ENCODE data around the gene CCNG1.

- TF ChIP-seq, protein P1, sequence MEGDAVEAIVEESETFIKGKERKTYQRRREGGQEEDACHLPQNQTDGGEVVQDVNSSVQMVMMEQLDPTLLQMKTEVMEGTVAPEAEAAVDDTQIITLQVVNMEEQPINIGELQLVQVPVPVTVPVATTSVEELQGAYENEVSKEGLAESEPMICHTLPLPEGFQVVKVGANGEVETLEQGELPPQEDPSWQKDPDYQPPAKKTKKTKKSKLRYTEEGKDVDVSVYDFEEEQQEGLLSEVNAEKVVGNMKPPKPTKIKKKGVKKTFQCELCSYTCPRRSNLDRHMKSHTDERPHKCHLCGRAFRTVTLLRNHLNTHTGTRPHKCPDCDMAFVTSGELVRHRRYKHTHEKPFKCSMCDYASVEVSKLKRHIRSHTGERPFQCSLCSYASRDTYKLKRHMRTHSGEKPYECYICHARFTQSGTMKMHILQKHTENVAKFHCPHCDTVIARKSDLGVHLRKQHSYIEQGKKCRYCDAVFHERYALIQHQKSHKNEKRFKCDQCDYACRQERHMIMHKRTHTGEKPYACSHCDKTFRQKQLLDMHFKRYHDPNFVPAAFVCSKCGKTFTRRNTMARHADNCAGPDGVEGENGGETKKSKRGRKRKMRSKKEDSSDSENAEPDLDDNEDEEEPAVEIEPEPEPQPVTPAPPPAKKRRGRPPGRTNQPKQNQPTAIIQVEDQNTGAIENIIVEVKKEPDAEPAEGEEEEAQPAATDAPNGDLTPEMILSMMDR (IDR thresholded peaks at IDR 0.05) = no peak
- no peak for TF ChIP-seq POLR2A (IDR thresholded peaks at IDR 0.05)
Measured at GRCh38 chr5:163473635-163474243, 36.3 kb downstream of the CCNG1 start.
